HCT116 (cell line): ENCODE data around the gene C14orf180. TPM values are rescaled to one million over a fixed set of nuclear protein-coding genes. Genes with fewer than 3 reads are reported as not detected.
A peak's percentile ranks its signal among the peaks of the same experiment; 100 is the strongest.

ENCODE experiments used
- ATAC-seq: fragments of 200-7000 bp; cut with Tn5 transposase; 2 replicates; pipeline ENCODE4 v1.9.1; 2020; ENCODE audit warnings: mild to moderate bottlenecking, moderate library complexity
- BruUV-seq: library from RNA; stranded (reverse); fragments of 400-500 nt; replicated peaks from 2 replicates; lab custom pipeline; 2021; lab: Mats Ljungman, UMichigan
- CTCF ChIA-PET: fragments of 300-600 bp; sonication (Branson Sonifier 250); formaldehyde crosslinking; loops from one replicate; lab custom pipeline; 2021; ENCODE audit warnings: antibody characterized with exemption; lab: Charles Lee
- POLR2A ChIA-PET: fragments of 300-600, 350-600 bp; sonication (Branson Sonifier 250); formaldehyde crosslinking; loops from one replicate; lab custom pipeline; 2021; ENCODE audit warnings: antibody characterized with exemption; lab: Charles Lee
- RAD21 ChIA-PET, 2 experiments: fragments of 300-600 bp; sonication (Branson Sonifier 250); formaldehyde crosslinking; loops; one replicate each; lab custom pipeline; 2023; ENCODE audit warnings: low total read pairs in 2 of 2; ENCODE audit not compliant: uncharacterized antibody in 2 of 2, unreplicated experiment in 2 of 2, low non-redundant PET in 1 of 2; lab: Charles Lee
- DNase-seq: peaks from one replicate; pipeline ENCODE4 v3.0.0-alpha.2; 2010; ENCODE audit warnings: low read depth, low spot score
- H2AFZ ChIP-seq: fragments of 200-600 bp; shearing (Covaris generic), sonication (generic); 2 replicates; pipeline ENCODE4 v1.6.1; 2017; ENCODE audit warnings: low read depth, mixed run types, mixed read lengths, antibody characterized with exemption, low read length; ENCODE audit not compliant: poor library complexity, severe bottlenecking
- H3K27ac ChIP-seq: 2 replicates; pipeline ENCODE4 v1.5.1; 2012; ENCODE audit warnings: low read depth, low read length
- H3K27me3 ChIP-seq: fragments of 200-600 bp; sonication (generic); 2 replicates; pipeline ENCODE4 v1.6.1; 2016; ENCODE audit warnings: mixed run types, low read length, mixed read lengths; ENCODE audit not compliant: insufficient read depth
- H3K36me3 ChIP-seq, 2 experiments: fragments of 200-500 bp in 1 of 2; fragments of 200-600 bp in 1 of 2; sonication (Bioruptor generic) in 1 of 2; sonication (generic) in 1 of 2; 2 replicates each; pipeline versions ENCODE4 v1.5.1 to v1.6.1; 2014 to 2016; ENCODE audit warnings: low read length in 2 of 2, inconsistent platforms in 1 of 2, mixed read lengths in 1 of 2, mixed run types in 1 of 2; ENCODE audit not compliant: insufficient read depth in 2 of 2, control insufficient read depth in 1 of 2
- H3K4me1 ChIP-seq, 2 experiments: fragments of 200-600 bp in 1 of 2; sonication (generic) in 1 of 2; 2 replicates each; pipeline versions ENCODE4 v1.5.1 to v1.6.1; 2012 to 2017; ENCODE audit warnings: low read length in 2 of 2, inconsistent platforms in 1 of 2, mild to moderate bottlenecking in 1 of 2, mixed read lengths in 1 of 2, mixed run types in 1 of 2, moderate library complexity in 1 of 2; ENCODE audit not compliant: insufficient read depth in 2 of 2, control insufficient read depth in 1 of 2
- H3K4me2 ChIP-seq: fragments of 200-600 bp; sonication (generic); 2 replicates; pipeline ENCODE4 v1.6.1; 2017; ENCODE audit warnings: mixed run types, low read length, mixed read lengths
- H3K4me3 ChIP-seq, 2 experiments: fragments of 200-600 bp in 1 of 2; sonication (generic) in 1 of 2; replicated peaks in 1 of 2; 2 replicates each; pipeline ENCODE4 v1.5.1; 2011 to 2016; ENCODE audit warnings: low read length in 2 of 2, control low read depth in 1 of 2, low read depth in 1 of 2, mild to moderate bottlenecking in 1 of 2, mixed read lengths in 1 of 2, mixed run types in 1 of 2
- H3K79me2 ChIP-seq: fragments of 200-600 bp; sonication (generic); 2 replicates; pipeline ENCODE4 v1.6.1; 2017; ENCODE audit warnings: mild to moderate bottlenecking, mixed run types, low read length, moderate library complexity, mixed read lengths; ENCODE audit not compliant: insufficient read depth
- H3K9ac ChIP-seq: fragments of 200-600 bp; sonication (generic); 2 replicates; pipeline ENCODE4 v1.6.1; 2016; ENCODE audit warnings: low read length, mixed read lengths
- H3K9me2 ChIP-seq: fragments of 200-600 bp; sonication (generic), shearing (Covaris generic); 2 replicates; pipeline ENCODE4 v1.6.1; 2017; ENCODE audit warnings: mixed run types, mild to moderate bottlenecking, moderate library complexity; ENCODE audit not compliant: insufficient read depth
- H3K9me3 ChIP-seq, 2 experiments: fragments of 200-500 bp in 1 of 2; fragments of 200-600 bp in 1 of 2; sonication (Bioruptor generic) in 1 of 2; sonication (generic) in 1 of 2; 2 replicates each; pipeline ENCODE4 v1.6.1; 2014 to 2017; ENCODE audit warnings: low read length in 2 of 2, mixed read lengths in 2 of 2, inconsistent platforms in 1 of 2, low read depth in 1 of 2, mild to moderate bottlenecking in 1 of 2, mixed run types in 1 of 2, moderate library complexity in 1 of 2; ENCODE audit not compliant: control insufficient read depth in 1 of 2, insufficient read depth in 1 of 2
- H4K20me1 ChIP-seq: fragments of 200-600 bp; sonication (generic), shearing (Covaris generic); 2 replicates; pipeline ENCODE4 v1.6.1; 2017; ENCODE audit warnings: mixed run types, mild to moderate bottlenecking, moderate library complexity; ENCODE audit not compliant: insufficient read depth
- CEBPB ChIP-seq: IDR thresholded peaks from 2 replicates; pipeline ENCODE4 v1.6.1; 2012; ENCODE audit warnings: low read depth
- EGR1 ChIP-seq: IDR thresholded peaks from 2 replicates; pipeline ENCODE4 v1.6.1; 2012; ENCODE audit warnings: low read depth
- ELF1 ChIP-seq: IDR thresholded peaks from 2 replicates; pipeline ENCODE4 v1.6.1; 2012; ENCODE audit warnings: low read depth, borderline replicate concordance
- EZH2 ChIP-seq: fragments of 200-600 bp; sonication (generic); IDR thresholded peaks from 2 replicates; pipeline ENCODE4 v1.6.1; 2017; ENCODE audit warnings: antibody characterized with exemption, mixed run types
- EZH2phosphoT487 ChIP-seq: fragments of 200-600 bp; IDR thresholded peaks from 2 replicates; pipeline ENCODE4 v1.6.1; 2018; ENCODE audit warnings: antibody characterized with exemption, borderline replicate concordance
- JUND ChIP-seq: IDR thresholded peaks from 2 replicates; pipeline ENCODE4 v1.6.1; 2012
- POLR2A ChIP-seq: IDR thresholded peaks from 2 replicates; pipeline ENCODE4 v1.7.0; 2011; ENCODE audit warnings: borderline replicate concordance; ENCODE audit not compliant: insufficient read depth, insufficient read length; ENCODE audit errors: extremely low read depth
- REST ChIP-seq: IDR thresholded peaks from 2 replicates; pipeline ENCODE4 v1.6.1; 2012; ENCODE audit warnings: low read depth
- SIN3A ChIP-seq: IDR thresholded peaks from 2 replicates; pipeline ENCODE4 v1.6.1; 2012; ENCODE audit warnings: low read depth
- SP1 ChIP-seq: IDR thresholded peaks from 2 replicates; pipeline ENCODE4 v1.6.1; 2012; ENCODE audit warnings: low read depth
- SRF ChIP-seq: IDR thresholded peaks from 2 replicates; pipeline ENCODE4 v1.6.1; 2012; ENCODE audit warnings: low read depth
- TCF7L2 ChIP-seq: IDR thresholded peaks from 2 replicates; pipeline ENCODE4 v1.7.0; 2011; ENCODE audit warnings: borderline replicate concordance, inconsistent platforms; ENCODE audit not compliant: insufficient read depth, insufficient read length; ENCODE audit errors: extremely low read depth
- ZBTB33 ChIP-seq: IDR thresholded peaks from 2 replicates; pipeline ENCODE4 v1.6.1; 2011; ENCODE audit warnings: mild to moderate bottlenecking, low read length, moderate library complexity; ENCODE audit not compliant: insufficient replicate concordance; ENCODE audit errors: extremely low read depth
- intact Hi-C: fragments of 100-400 bp; cut with micrococcal nuclease; formaldehyde crosslinking; loops from 2 replicates; pipeline ENCODE4 v1.10.0; 2022
- total RNA-seq: library from RNA; stranded (reverse); gene quantifications from one replicate; pipeline ENCODE4 v1.2.1, GENCODE V29; 2021; ENCODE audit not compliant: unreplicated experiment

Gene C14orf180
- total RNA-seq, 1 experiment from 2014 or later: not detected

GRCh38 chr14:104576232-104576969, 3.2 kb upstream of the C14orf180 start:
- no peak overlapping the region for H3K9ac ChIP-seq
- intact Hi-C loops: no loop called here
- no peaks in the 10 kb centered on the region for H3K9me2 ChIP-seq
- no peaks in the 10 kb centered on the region for H4K20me1 ChIP-seq
- no TSS peak for BruUV-seq
- DNase-seq: no peak
- ChIA-PET POLR2A (no interaction called here), CTCF (interaction anchor here (0.7 kb wide), 1 partner anchor 499 kb away, joined by 3 read pairs; no protein-coding TSS in a partner anchor), RAD21 (no interaction called here)
- no peaks in the 10 kb centered on the region for H3K4me1 ChIP-seq
- H3K79me2 ChIP-seq: no peaks in the 10 kb centered on the region
- TF ChIP-seq SIN3A: no peak
- TF ChIP-seq REST: no peak
- TF ChIP-seq SP1: no peak
- TF ChIP-seq EZH2phosphoT487: no peak
- TF ChIP-seq POLR2A: no peak
- TF ChIP-seq TCF7L2: no peak
- TF ChIP-seq SRF: no peak
- no peak for TF ChIP-seq JUND
- TF ChIP-seq ELF1: no peak
- no peak for TF ChIP-seq EGR1
- TF ChIP-seq CEBPB: no peak
- TF ChIP-seq EZH2: no peak
- no peak for TF ChIP-seq ZBTB33
- no peak overlapping the region for H3K4me3 ChIP-seq
- no peaks in the 10 kb centered on the region for H3K9me3 ChIP-seq
- no peaks in the 10 kb centered on the region for H3K27me3 ChIP-seq
- ATAC-seq: peak; percentile 70
- H3K36me3 ChIP-seq: no peaks in the 10 kb centered on the region
- no peak overlapping the region for H3K27ac ChIP-seq
- H2AFZ ChIP-seq: no peak overlapping the region
- no peak overlapping the region for H3K4me2 ChIP-seq
